A549 (cell line): ENCODE measurements around the gene SERPINA3. TPM values are rescaled to one million over a fixed set of nuclear protein-coding genes. Genes with fewer than 3 reads are reported as not detected.
A peak's percentile ranks its signal among the peaks of the same experiment; 100 is the strongest.

Experiments used
- ATAC-seq, 2 experiments: fragments of 200-7000 bp in 1 of 2; fragments of >200 bp in 1 of 2; cut with Nextera tagmentation in 1 of 2; cut with Tn5 transposase in 1 of 2; 3 replicates each; pipeline versions ENCODE4 v1.8.0 to v1.9.1; 2018 to 2020; ENCODE audit warnings: mild to moderate bottlenecking in 1 of 2, moderate library complexity in 1 of 2
- CTCF ChIA-PET: fragments of 300-600 bp; sonication (Branson Sonifier 250); formaldehyde crosslinking; extraction: SDS; loops from one replicate; lab custom pipeline; 2021; ENCODE audit warnings: antibody characterized with exemption, inconsistent platforms; lab: Yijun Ruan, JAX
- POLR2A ChIA-PET: fragments of 350-600 bp; formaldehyde crosslinking; extraction: SDS; loops from one replicate; lab custom pipeline; 2021; ENCODE audit warnings: antibody characterized with exemption, inconsistent platforms; lab: Yijun Ruan, JAX
- DNase-seq, 2 experiments: peaks; one replicate each; pipeline versions ENCODE4 v3.0.0 to v3.0.0-alpha.2; 2011 to 2016; ENCODE audit warnings: low read depth in 1 of 2, low spot score in 1 of 2
- FAIRE-seq: peaks from 2 replicates; lab custom pipeline; 2011; peaks lifted over from hg19 to GRCh38; lab: Jason Lieb, UNC
- H3K27ac ChIP-seq, 2 experiments: fragments of >200 bp; sonication (Bioruptor Twin); formaldehyde crosslinking; 3 replicates each; pipeline ENCODE4 v1.5.1; 2016 to 2017
- H3K4me1 ChIP-seq: fragments of >200 bp; sonication (Bioruptor Twin); formaldehyde crosslinking; 3 replicates; pipeline ENCODE4 v1.6.1; 2016
- H3K4me2 ChIP-seq: fragments of >200 bp; sonication (Bioruptor Twin); formaldehyde crosslinking; 3 replicates; pipeline ENCODE4 v1.6.1; 2016
- H3K4me3 ChIP-seq: fragments of >200 bp; sonication (Bioruptor Twin); formaldehyde crosslinking; 3 replicates; pipeline ENCODE4 v1.5.1; 2016
- H3K9me3 ChIP-seq: fragments of >200 bp; sonication (Bioruptor Twin); formaldehyde crosslinking; 3 replicates; pipeline ENCODE4 v1.6.1; 2016
- CBX2 ChIP-seq: fragments of 200-600 bp; sonication (generic); IDR thresholded peaks from 2 replicates; pipeline ENCODE4 v1.6.1; 2016; ENCODE audit warnings: low read depth, mild to moderate bottlenecking, borderline replicate concordance
- CBX8 ChIP-seq: fragments of 200-600 bp; sonication (generic); IDR thresholded peaks from 2 replicates; pipeline ENCODE4 v1.6.1; 2016
- CEBPB ChIP-seq, 2 experiments: fragments of >200 bp in 1 of 2; sonication (Bioruptor Twin) in 1 of 2; formaldehyde crosslinking in 1 of 2; IDR thresholded peaks; 2 replicates each; pipeline ENCODE4 v1.6.1; 2012 to 2016
- E2F6 ChIP-seq: IDR thresholded peaks from 2 replicates; pipeline ENCODE4 v1.6.1; 2012; ENCODE audit warnings: low read depth, borderline replicate concordance
- ELK1 ChIP-seq: fragments of 150-350 bp; IDR thresholded peaks from 2 replicates; pipeline ENCODE4 v1.6.1; 2014; ENCODE audit warnings: low read depth, mild to moderate bottlenecking, low read length
- HDAC2 ChIP-seq: fragments of 200-600 bp; sonication (generic); IDR thresholded peaks from 2 replicates; pipeline ENCODE4 v1.6.1; 2016
- HOXA7 ChIP-seq: fragments of 250-450 bp; sonication (Bioruptor Pico); IDR thresholded peaks from 2 replicates; pipeline ENCODE4 v1.5.0; 2020; ENCODE audit warnings: mild to moderate bottlenecking, moderate library complexity
- HOXB5 ChIP-seq: fragments of 250-450 bp; sonication (Bioruptor Pico); IDR thresholded peaks from 2 replicates; pipeline ENCODE4 v1.5.0; 2020; ENCODE audit warnings: mild to moderate bottlenecking, moderate library complexity
- JUN ChIP-seq, 2 experiments: fragments of >200 bp; sonication (Bioruptor Twin); formaldehyde crosslinking; IDR thresholded peaks; 2 replicates in 1 of 2; 3 replicates in 1 of 2; pipeline ENCODE4 v1.6.1; 2016 to 2017
- KDM1A ChIP-seq: fragments of 200-600 bp; sonication (generic); IDR thresholded peaks from 2 replicates; pipeline ENCODE4 v1.6.1; 2016; ENCODE audit warnings: low read depth, mild to moderate bottlenecking
- KDM5A ChIP-seq: fragments of 200-600 bp; sonication (generic); IDR thresholded peaks from 2 replicates; pipeline ENCODE4 v1.6.1; 2016; ENCODE audit warnings: antibody characterized with exemption, mild to moderate bottlenecking
- MAFK ChIP-seq: fragments of 450-650 bp; IDR thresholded peaks from 2 replicates; pipeline ENCODE4 v1.6.1; 2014; ENCODE audit not compliant: partially characterized antibody
- MYC ChIP-seq: IDR thresholded peaks from 2 replicates; pipeline ENCODE4 v1.6.1; 2012; ENCODE audit warnings: mild to moderate bottlenecking, inconsistent platforms, low read length, improper control_type of control experiment, borderline replicate concordance
- NR3C1 ChIP-seq: fragments of >200 bp; sonication (Bioruptor Twin); formaldehyde crosslinking; IDR thresholded peaks from 3 replicates; pipeline ENCODE4 v1.6.1; 2017
- RAD21 ChIP-seq, 2 experiments: fragments of >200 bp in 1 of 2; sonication (Bioruptor Twin) in 1 of 2; formaldehyde crosslinking in 1 of 2; IDR thresholded peaks in 1 of 2; conservative IDR thresholded peaks in 1 of 2; 2 replicates in 1 of 2; 3 replicates in 1 of 2; pipeline ENCODE4 v1.6.1; 2012 to 2018; ENCODE audit warnings: inconsistent platforms in 1 of 2
- RCOR1 ChIP-seq: fragments of 150-350 bp; IDR thresholded peaks from 2 replicates; pipeline ENCODE4 v1.6.1; 2014; ENCODE audit warnings: antibody characterized with exemption, low read length, low read depth
- REST ChIP-seq: fragments of 200-600 bp; sonication (generic); IDR thresholded peaks from 2 replicates; pipeline ENCODE4 v1.6.1; 2016; ENCODE audit warnings: antibody characterized with exemption, mild to moderate bottlenecking, moderate library complexity
- RFX5 ChIP-seq: fragments of 450-650 bp; IDR thresholded peaks from 2 replicates; pipeline ENCODE4 v1.7.1; 2014; ENCODE audit warnings: antibody characterized with exemption, mild to moderate bottlenecking, moderate library complexity
- WGBS: methylation state at CpG from one replicate; pipeline ENCODE4 v1.1.6; 2017; ENCODE audit errors: missing lambda C conversion rate; 5-methylcytosine and 5-hydroxymethylcytosine counted together
- polyA plus RNA-seq, 4 experiments: library from polyadenylated mRNA; depleted of rRNA in 3 of 4; stranded (reverse); fragments of >200 nt; fragmentation: RNase III in 1 of 4; extraction: RNeasy Plus Mini Kit Qiagen cat#74134 plus additional on column Dnase treatment in 1 of 4; gene quantifications; 2 replicates in 3 of 4; 3 replicates in 1 of 4; pipeline ENCODE4 v1.2.3, GENCODE V29; 2011 to 2017

The SERPINA3 gene
- polyA plus RNA-seq, 2 of the 4 experiments (the other 2 are of a cell fraction), result 3.1 to 9.1 TPM

GRCh38 chr14:94597788-94598187, 14.4 kb upstream of the SERPINA3 start:
- Histone ChIP-seq H3K4me1 (peaks cover 80% of the 10 kb centered on the region), H3K27ac (peak overlapping the region; percentile 97 to 98), H3K4me2 (peak overlapping the region; percentile 71; the same call in 2 of the 3 replicates), H3K9me3 (peaks cover 3% of the 10 kb centered on the region; the same call in 1 of the 3 replicates), H3K4me3 (no peak overlapping the region)
- no peak for FAIRE-seq
- no peak for ATAC-seq
- WGBS, result 94% methylated on average over 5 of the region's 5 CpGs
- POLR2A ChIA-PET, result interaction anchor here (0.9 kb wide), 1 partner anchor 13 kb away, joined by 3 read pairs; no protein-coding TSS in a partner anchor
- no peak for TF ChIP-seq KDM5A
- no peak for TF ChIP-seq RCOR1
- no peak for TF ChIP-seq MYC
- no peak for TF ChIP-seq CBX2
- CTCF ChIA-PET, result interaction anchor here (0.6 to 3.9 kb wide), 9 partner anchors 10 to 255 kb away, joined by 3 to 23 read pairs (median 4); partner anchors contain the start of gene SERPINA5
- DNase-seq, result no peak

- CTCF ChIA-PET, result interaction anchor here (0.5 to 3.9 kb wide), 14 partner anchors 11 to 256 kb away, joined by 3 to 23 read pairs (median 4); partner anchors contain the start of gene SERPINA5
- 78% methylated on average over 7 of the region's 7 CpGs for WGBS
- FAIRE-seq (no peak), DNase-seq (no peak), ATAC-seq (no peak)
- peak overlapping the region; percentile 97 to 98 for H3K27ac ChIP-seq
- H3K4me2 ChIP-seq, result peak overlapping the region; percentile 71
- H3K4me3 ChIP-seq, result 0 out of 3 replicates have a peak overlapping the region, but pooled peaks have one; percentile 7
- POLR2A ChIA-PET, result interaction anchor here (0.5 to 0.9 kb wide), 3 partner anchors 12 to 817 kb away, joined by 3 to 6 read pairs (median 3); no protein-coding TSS in a partner anchor
- TF ChIP-seq RAD21 (conservative IDR thresholded peaks at IDR 0.05 in 1 of 2, IDR thresholded peaks at IDR 0.05 in 1 of 2) (no peak), E2F6 (no peak), ELK1 (no peak), RFX5 (no peak), NR3C1 (no peak), KDM1A (no peak), JUN (IDR thresholded peaks at IDR 0.05) (no peak), RCOR1 (no peak), HOXA7 (CRISPR knock-in tag) (no peak), CBX8 (no peak), MAFK (no peak), HDAC2 (no peak), HOXB5 (CRISPR knock-in tag) (no peak), REST (no peak), KDM5A (no peak), CEBPB (IDR thresholded peaks at IDR 0.05) (no peak)
- peaks cover 80% of the 10 kb centered on the region for H3K4me1 ChIP-seq
- H3K9me3 ChIP-seq, result peaks cover 3% of the 10 kb centered on the region; the same call in 1 of the 3 replicates
Observed at GRCh38 chr14:94598506-94598815, 13.7 kb upstream of the SERPINA3 start.
